ENCODE data around the gene ANKRD65.

The ANKRD65 gene

GRCh38 chr1:1423245-1423597 lies 2.1 kb upstream of the ANKRD65 start:
- no peak for TF ChIP-seq CTCF (conservative IDR thresholded peaks at IDR 0.05; ENCODE audit: low read depth, low read length)
- no peak overlapping the region for H3K9ac ChIP-seq
- H3K27me3 ChIP-seq (ENCODE audit: insufficient read depth, low read depth), result peaks cover 5% of the 10 kb centered on the region; the same call in 1 of the 2 replicates
- no peak overlapping the region for H2AFZ ChIP-seq (ENCODE audit: low read depth)
- peaks cover 13% of the 10 kb centered on the region for H3K4me1 ChIP-seq (ENCODE audit: low read depth, poor library complexity, severe bottlenecking)
- no peak overlapping the region for H3K27ac ChIP-seq
- no peaks in the 10 kb centered on the region for H3K36me3 ChIP-seq (ENCODE audit: insufficient read depth)
- no peak overlapping the region for H3K4me3 ChIP-seq (IDR thresholded peaks at IDR 0.05; ENCODE audit: insufficient read depth, low read depth, low read length)
- no peaks in the 10 kb centered on the region for H3K79me2 ChIP-seq (ENCODE audit: insufficient read depth, low read depth)
- no peak overlapping the region for H3K4me2 ChIP-seq
- no peaks in the 10 kb centered on the region for H4K20me1 ChIP-seq (ENCODE audit: insufficient read depth)

GRCh38 chr1:1422465-1423244 lies 1.6 kb upstream of the ANKRD65 start:
- no peak for TF ChIP-seq CTCF (conservative IDR thresholded peaks at IDR 0.05; ENCODE audit: low read depth, low read length)
- no peak overlapping the region for H3K9ac ChIP-seq
- H3K27me3 ChIP-seq (ENCODE audit: insufficient read depth, low read depth), result peaks cover 4% of the 10 kb centered on the region; the same call in 1 of the 2 replicates
- no peaks in the 10 kb centered on the region for H4K20me1 ChIP-seq (ENCODE audit: insufficient read depth)
- no peak overlapping the region for H3K4me3 ChIP-seq (IDR thresholded peaks at IDR 0.05; ENCODE audit: insufficient read depth, low read depth, low read length)
- H3K4me2 ChIP-seq, result 0 out of 2 replicates have a peak overlapping the region, but pooled peaks have one; percentile 14
- peak overlapping the region; percentile 42; the same call in 1 of the 2 replicates for H2AFZ ChIP-seq (ENCODE audit: low read depth)
- no peaks in the 10 kb centered on the region for H3K36me3 ChIP-seq (ENCODE audit: insufficient read depth)
- peaks cover 13% of the 10 kb centered on the region for H3K4me1 ChIP-seq (ENCODE audit: low read depth, poor library complexity, severe bottlenecking)
- no peak overlapping the region for H3K27ac ChIP-seq
- no peaks in the 10 kb centered on the region for H3K79me2 ChIP-seq (ENCODE audit: insufficient read depth, low read depth)

GRCh38 chr1:1421907-1422464 lies 910 bp upstream of the ANKRD65 start:
- Histone ChIP-seq H2AFZ (ENCODE audit: low read depth) (peak overlapping the region; percentile 42; the same call in 1 of the 2 replicates), H3K27me3 (ENCODE audit: insufficient read depth, low read depth) (peaks cover 4% of the 10 kb centered on the region; the same call in 1 of the 2 replicates), H3K36me3 (ENCODE audit: insufficient read depth) (no peaks in the 10 kb centered on the region), H3K27ac (no peak overlapping the region), H3K4me1 (ENCODE audit: low read depth, poor library complexity, severe bottlenecking) (peaks cover 13% of the 10 kb centered on the region), H3K9ac (no peak overlapping the region), H3K4me3 (IDR thresholded peaks at IDR 0.05; ENCODE audit: insufficient read depth, low read depth, low read length) (no peak overlapping the region), H3K4me2 (0 out of 2 replicates have a peak overlapping the region, but pooled peaks have one; percentile 14), H3K79me2 (ENCODE audit: insufficient read depth, low read depth) (no peaks in the 10 kb centered on the region), H4K20me1 (ENCODE audit: insufficient read depth) (no peaks in the 10 kb centered on the region)
- no peak for TF ChIP-seq CTCF (conservative IDR thresholded peaks at IDR 0.05; ENCODE audit: low read depth, low read length)

GRCh38 chr1:1420654-1421141 lies 378 bp downstream of the ANKRD65 start:
- Histone ChIP-seq H3K4me3 (IDR thresholded peaks at IDR 0.05; ENCODE audit: insufficient read depth, low read depth, low read length) (no peak overlapping the region), H3K79me2 (ENCODE audit: insufficient read depth, low read depth) (no peaks in the 10 kb centered on the region), H2AFZ (ENCODE audit: low read depth) (no peak overlapping the region), H3K36me3 (ENCODE audit: insufficient read depth) (no peaks in the 10 kb centered on the region), H3K4me2 (no peak overlapping the region), H3K27ac (no peak overlapping the region), H3K27me3 (ENCODE audit: insufficient read depth, low read depth) (0 out of 2 replicates have a peak, but pooled peaks cover 4% of the 10 kb centered on the region), H4K20me1 (ENCODE audit: insufficient read depth) (no peaks in the 10 kb centered on the region), H3K4me1 (ENCODE audit: low read depth, poor library complexity, severe bottlenecking) (peaks cover 13% of the 10 kb centered on the region), H3K9ac (no peak overlapping the region)
- TF ChIP-seq CTCF (conservative IDR thresholded peaks at IDR 0.05; ENCODE audit: low read depth, low read length), result no peak

Measured in KMS-11 (cell line).